K562 (cell line): ENCODE data around the gene MED12. TPM values are rescaled to one million over a fixed set of nuclear protein-coding genes. Genes with fewer than 3 reads are reported as not detected.

Experiments
- ARID1B ChIP-seq: fragments of 450-650 bp; IDR thresholded peaks from 2 replicates; pipeline ENCODE4 v1.6.1; 2016; ENCODE audit warnings: antibody characterized with exemption, mild to moderate bottlenecking, inconsistent platforms
- GABPB1 ChIP-seq: sonication (generic); formaldehyde crosslinking; IDR thresholded peaks from 2 replicates; pipeline ENCODE4 v1.8.0; 2022; ENCODE audit warnings: mild to moderate bottlenecking, missing genetic modification reagents
- MYBL2 ChIP-seq, 2 experiments: fragments of 450-650 bp in 1 of 2; sonication (generic) in 1 of 2; formaldehyde crosslinking in 1 of 2; IDR thresholded peaks; 2 replicates each; pipeline versions ENCODE4 v1.6.1 to v1.8.1; 2017 to 2022; ENCODE audit warnings: borderline replicate concordance in 1 of 2, inconsistent platforms in 1 of 2, low read depth in 1 of 2, mild to moderate bottlenecking in 1 of 2, missing genetic modification reagents in 1 of 2, moderate library complexity in 1 of 2
- SRSF1 ChIP-seq: fragments of 200-400 bp; formaldehyde crosslinking; IDR thresholded peaks from 2 replicates; pipeline ENCODE4 v1.6.1; 2017; ENCODE audit warnings: mild to moderate bottlenecking, low read depth, low read length, moderate library complexity
- TBP ChIP-seq: optimal IDR thresholded peaks from 2 replicates; pipeline ENCODE3; 2011; ENCODE audit warnings: low read depth, low read length, improper control_type of control experiment
- ZNF589 ChIP-seq: fragments of 200-800 bp; sonication (Bioruptor generic); IDR thresholded peaks from 2 replicates; pipeline ENCODE4 v1.6.1; 2016; ENCODE audit warnings: low read depth, missing genetic modification characterization, missing compliant biosample characterization
- polyA plus RNA-seq, 8 experiments: library from polyadenylated mRNA; depleted of rRNA in 4 of 8; stranded (reverse) in 5 of 8; unstranded in 3 of 8; fragments of >200 nt; fragmentation: Nextera tagmentation in 2 of 8; fragmentation: Illumina TruSeq in 1 of 8; extraction: Ambion mirVana in 2 of 8; extraction: Trizol in 1 of 8; gene quantifications; 2 replicates each; pipeline versions ENCODE4 v1.2.1 to v1.2.3, GENCODE V29; 2011 to 2014; ENCODE audit warnings: inconsistent platforms in 1 of 8, missing spikeins in 1 of 8
- total RNA-seq, 7 experiments: library from RNA; depleted of rRNA in 6 of 7; stranded (reverse); fragments of >200 nt in 6 of 7; fragmentation: Illumina TruSeq in 2 of 7; extraction: Trizol in 2 of 7; gene quantifications; 2 replicates each; pipeline versions ENCODE4 v1.2.1 to v1.2.3, GENCODE V29; 2011 to 2021; ENCODE audit warnings: low replicate concordance in 1 of 7
- TF ChIP-seq, protein P1 (sequence below): IDR thresholded peaks from 3 replicates; pipeline ENCODE4 v1.6.1; 2011; ENCODE audit warnings: borderline replicate concordance, mild to moderate bottlenecking, moderate library complexity; ENCODE audit not compliant: insufficient read length; ENCODE audit errors: extremely low read depth
- TF ChIP-seq, protein P2 (sequence below): fragments of 450-650 bp; formaldehyde crosslinking; IDR thresholded peaks from 2 replicates; pipeline ENCODE4 v1.4.0; 2020; ENCODE audit warnings: mild to moderate bottlenecking
- TF ChIP-seq, protein P3 (sequence below), 2 experiments: fragments of 450-650 bp; IDR thresholded peaks; 2 replicates each; pipeline ENCODE4 v1.6.1; 2016
- TF ChIP-seq, protein P4 (sequence below): fragments of 200-800 bp; sonication (Bioruptor generic); IDR thresholded peaks from 2 replicates; pipeline ENCODE4 v1.6.1; 2017; ENCODE audit warnings: missing genetic modification characterization, missing compliant biosample characterization

The MED12 gene
- total and polyA plus RNA-seq, 9 of the 15 experiments (the other 6 are each of a cell fraction or from before 2014, with no cell fraction given): 1.6 to 49.7 (median 8.6) TPM

DNA sequence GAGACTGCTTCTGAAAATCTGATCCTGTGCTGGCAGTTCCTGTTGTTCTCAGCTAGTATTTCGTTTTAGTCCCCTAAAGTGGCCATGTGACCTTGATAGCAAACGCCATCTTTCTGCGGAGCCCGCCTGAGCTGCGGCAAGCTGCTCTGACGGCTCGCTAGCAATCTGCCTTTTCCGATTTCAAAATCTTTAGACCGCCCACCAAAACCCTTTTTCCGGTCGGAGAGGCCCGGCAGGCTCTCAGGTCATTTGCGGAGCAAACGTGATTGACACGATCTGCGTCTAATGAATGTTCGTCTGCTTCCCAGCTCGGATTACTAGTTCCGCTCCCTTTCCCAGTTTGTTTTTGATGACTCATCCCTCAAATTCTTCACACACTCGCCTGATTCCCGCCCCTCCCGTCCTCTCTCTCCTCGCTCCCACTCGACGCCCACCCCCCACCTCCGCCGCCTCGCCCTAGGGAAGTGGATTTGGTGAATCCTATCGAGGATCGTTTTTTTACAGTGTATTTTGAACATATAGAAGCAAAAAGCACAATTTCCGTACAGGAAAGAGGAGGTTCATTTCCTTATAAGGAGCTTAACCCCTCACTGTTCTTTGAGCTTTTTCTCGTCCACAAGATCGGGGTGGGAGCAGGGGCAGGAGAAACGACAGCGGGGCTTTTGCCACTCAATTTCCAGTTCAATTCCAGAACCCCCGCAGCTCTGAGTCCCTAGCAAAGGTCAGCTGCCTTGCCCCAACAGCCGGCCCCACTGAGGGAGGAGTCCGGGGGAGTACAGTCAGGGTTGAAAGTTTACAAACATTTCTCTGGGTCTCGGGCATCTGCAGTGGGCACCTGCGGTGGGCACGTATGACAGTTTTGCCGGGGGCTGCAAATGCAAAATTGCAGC is 63.8 kb downstream of the MED12 start (continued):
- TF ChIP-seq, protein P1, sequence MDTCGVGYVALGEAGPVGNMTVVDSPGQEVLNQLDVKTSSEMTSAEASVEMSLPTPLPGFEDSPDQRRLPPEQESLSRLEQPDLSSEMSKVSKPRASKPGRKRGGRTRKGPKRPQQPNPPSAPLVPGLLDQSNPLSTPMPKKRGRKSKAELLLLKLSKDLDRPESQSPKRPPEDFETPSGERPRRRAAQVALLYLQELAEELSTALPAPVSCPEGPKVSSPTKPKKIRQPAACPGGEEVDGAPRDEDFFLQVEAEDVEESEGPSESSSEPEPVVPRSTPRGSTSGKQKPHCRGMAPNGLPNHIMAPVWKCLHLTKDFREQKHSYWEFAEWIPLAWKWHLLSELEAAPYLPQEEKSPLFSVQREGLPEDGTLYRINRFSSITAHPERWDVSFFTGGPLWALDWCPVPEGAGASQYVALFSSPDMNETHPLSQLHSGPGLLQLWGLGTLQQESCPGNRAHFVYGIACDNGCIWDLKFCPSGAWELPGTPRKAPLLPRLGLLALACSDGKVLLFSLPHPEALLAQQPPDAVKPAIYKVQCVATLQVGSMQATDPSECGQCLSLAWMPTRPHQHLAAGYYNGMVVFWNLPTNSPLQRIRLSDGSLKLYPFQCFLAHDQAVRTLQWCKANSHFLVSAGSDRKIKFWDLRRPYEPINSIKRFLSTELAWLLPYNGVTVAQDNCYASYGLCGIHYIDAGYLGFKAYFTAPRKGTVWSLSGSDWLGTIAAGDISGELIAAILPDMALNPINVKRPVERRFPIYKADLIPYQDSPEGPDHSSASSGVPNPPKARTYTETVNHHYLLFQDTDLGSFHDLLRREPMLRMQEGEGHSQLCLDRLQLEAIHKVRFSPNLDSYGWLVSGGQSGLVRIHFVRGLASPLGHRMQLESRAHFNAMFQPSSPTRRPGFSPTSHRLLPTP: no peak
- TF ChIP-seq MYBL2 (IDR thresholded peaks at IDR 0.05; ENCODE audit: low read depth) (peak; percentile 95), MYBL2 (CRISPR knock-in tag; IDR thresholded peaks at IDR 0.05; ENCODE audit: borderline replicate concordance) (no peak), GABPB1 (CRISPR knock-in tag) (peak; percentile 87), TBP (peak; percentile 87), ZNF589 (CRISPR knock-in tag) (no peak), SRSF1 (no peak), ARID1B (peak; percentile 69)
- TF ChIP-seq, protein P2, sequence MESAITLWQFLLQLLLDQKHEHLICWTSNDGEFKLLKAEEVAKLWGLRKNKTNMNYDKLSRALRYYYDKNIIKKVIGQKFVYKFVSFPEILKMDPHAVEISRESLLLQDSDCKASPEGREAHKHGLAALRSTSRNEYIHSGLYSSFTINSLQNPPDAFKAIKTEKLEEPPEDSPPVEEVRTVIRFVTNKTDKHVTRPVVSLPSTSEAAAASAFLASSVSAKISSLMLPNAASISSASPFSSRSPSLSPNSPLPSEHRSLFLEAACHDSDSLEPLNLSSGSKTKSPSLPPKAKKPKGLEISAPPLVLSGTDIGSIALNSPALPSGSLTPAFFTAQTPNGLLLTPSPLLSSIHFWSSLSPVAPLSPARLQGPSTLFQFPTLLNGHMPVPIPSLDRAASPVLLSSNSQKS: no peak
- TF ChIP-seq, protein P3, sequence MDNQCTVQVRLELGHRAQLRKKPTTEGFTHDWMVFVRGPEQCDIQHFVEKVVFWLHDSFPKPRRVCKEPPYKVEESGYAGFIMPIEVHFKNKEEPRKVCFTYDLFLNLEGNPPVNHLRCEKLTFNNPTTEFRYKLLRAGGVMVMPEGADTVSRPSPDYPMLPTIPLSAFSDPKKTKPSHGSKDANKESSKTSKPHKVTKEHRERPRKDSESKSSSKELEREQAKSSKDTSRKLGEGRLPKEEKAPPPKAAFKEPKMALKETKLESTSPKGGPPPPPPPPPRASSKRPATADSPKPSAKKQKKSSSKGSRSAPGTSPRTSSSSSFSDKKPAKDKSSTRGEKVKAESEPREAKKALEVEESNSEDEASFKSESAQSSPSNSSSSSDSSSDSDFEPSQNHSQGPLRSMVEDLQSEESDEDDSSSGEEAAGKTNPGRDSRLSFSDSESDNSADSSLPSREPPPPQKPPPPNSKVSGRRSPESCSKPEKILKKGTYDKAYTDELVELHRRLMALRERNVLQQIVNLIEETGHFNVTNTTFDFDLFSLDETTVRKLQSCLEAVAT (IDR thresholded peaks at IDR 0.05): no peak
- TF ChIP-seq, protein P4, sequence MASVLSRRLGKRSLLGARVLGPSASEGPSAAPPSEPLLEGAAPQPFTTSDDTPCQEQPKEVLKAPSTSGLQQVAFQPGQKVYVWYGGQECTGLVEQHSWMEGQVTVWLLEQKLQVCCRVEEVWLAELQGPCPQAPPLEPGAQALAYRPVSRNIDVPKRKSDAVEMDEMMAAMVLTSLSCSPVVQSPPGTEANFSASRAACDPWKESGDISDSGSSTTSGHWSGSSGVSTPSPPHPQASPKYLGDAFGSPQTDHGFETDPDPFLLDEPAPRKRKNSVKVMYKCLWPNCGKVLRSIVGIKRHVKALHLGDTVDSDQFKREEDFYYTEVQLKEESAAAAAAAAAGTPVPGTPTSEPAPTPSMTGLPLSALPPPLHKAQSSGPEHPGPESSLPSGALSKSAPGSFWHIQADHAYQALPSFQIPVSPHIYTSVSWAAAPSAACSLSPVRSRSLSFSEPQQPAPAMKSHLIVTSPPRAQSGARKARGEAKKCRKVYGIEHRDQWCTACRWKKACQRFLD (CRISPR knock-in tag): peak; percentile 84
